ENCODE results near the gene RRP8.

GRCh38 chr11:6572215-6572614 is 31.2 kb downstream of the RRP8 start:
- TF ChIP-seq EZH2 (IDR thresholded peaks at IDR 0.05; ENCODE audit: borderline replicate concordance), result no peak
- no peak for TF ChIP-seq CTCF (IDR thresholded peaks at IDR 0.05; ENCODE audit: poor library complexity)
